ENCODE results near the gene STX8.
"Not testable (repeated sequence)": the region's sequence is repeated elsewhere in the genome, so short reads cannot be mapped to it uniquely, and the experiment has no call there.

STX8 gene

DNA sequence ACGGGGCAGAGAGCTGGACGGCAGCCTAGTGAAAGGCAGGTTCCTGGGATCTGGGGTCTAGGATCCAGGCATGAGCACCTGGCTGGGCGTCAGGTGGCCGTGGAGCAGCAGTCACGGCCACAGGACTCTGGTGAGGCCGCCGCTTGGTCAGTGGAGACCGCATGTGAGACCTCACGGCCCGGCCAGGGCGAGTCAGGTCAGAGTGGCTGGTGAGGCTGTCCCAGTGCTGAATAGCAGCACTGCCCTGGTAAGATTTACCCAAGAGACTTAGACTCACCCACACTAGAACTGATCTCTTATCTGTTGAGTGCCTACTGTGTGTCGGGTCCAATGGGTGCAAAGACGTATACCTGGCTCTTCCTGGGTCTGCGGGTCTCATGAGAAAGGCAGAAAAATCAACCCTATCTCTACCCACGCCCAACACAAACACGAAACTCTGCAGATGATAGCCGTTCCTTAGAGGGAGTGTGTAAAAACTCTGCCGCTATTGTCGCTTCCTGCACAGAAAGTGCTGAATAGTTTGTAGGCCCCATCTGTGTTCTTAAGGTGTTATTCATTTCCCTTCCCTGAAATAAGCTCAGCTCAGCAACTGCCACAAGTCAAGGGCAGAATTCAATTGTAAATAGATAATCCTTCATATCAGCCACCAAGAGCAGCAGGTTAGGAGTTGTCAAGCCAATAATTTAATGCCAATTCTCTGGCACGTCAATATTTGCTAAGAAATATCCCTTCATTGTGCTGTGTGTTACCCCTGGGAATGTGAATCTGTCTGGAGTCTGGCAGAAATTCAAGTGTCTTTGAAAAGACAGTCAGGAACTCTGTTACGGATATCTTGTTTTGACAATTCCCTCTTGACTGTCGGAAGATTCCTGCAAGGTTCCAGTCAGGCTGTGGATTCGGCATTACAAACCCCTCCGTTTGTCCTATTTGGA lies 314.3 kb downstream of the STX8 start:
- DNase-seq (ENCODE audit: low read depth): no peak

- no peak for DNase-seq (ENCODE audit: low read depth)
Observed at GRCh38 chr17:9259419-9259818, 316.2 kb downstream of the STX8 start.

GRCh38 chr17:9258115-9259015 lies 317.3 kb downstream of the STX8 start:
- DNase-seq (ENCODE audit: low read depth): no peak

GRCh38 chr17:9257630-9257965 lies 318.0 kb downstream of the STX8 start:
- DNase-seq (ENCODE audit: low read depth): not testable (repeated sequence)

GRCh38 chr17:9256751-9257629 lies 318.6 kb downstream of the STX8 start:
- no peak for DNase-seq (ENCODE audit: low read depth)

DNA sequence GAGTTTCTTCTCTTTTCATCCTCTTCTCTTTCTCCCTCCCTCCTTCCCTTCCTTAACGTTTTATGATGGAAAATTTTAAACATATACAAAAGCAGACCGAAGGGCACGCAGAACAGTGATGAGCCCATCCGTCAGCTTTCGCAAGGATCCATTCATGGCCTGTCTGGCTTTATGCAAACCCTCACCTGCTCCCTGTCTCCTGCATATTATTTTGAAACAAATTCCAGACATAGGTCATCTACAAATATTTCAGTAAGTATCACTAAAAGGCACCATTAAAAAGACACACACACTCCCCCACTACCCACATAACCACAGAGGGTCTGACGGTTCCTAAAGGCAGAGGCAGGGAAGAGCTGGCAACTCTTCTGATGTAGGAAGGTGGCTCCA lies 319.3 kb downstream of the STX8 start:
- DNase-seq (ENCODE audit: low read depth): no peak

- no peak for DNase-seq (ENCODE audit: low read depth)
Observed at GRCh38 chr17:9255833-9256232, 319.8 kb downstream of the STX8 start.

- DNase-seq (ENCODE audit: low read depth): no peak
Observed at GRCh38 chr17:9254841-9255240, 320.8 kb downstream of the STX8 start.

DNA sequence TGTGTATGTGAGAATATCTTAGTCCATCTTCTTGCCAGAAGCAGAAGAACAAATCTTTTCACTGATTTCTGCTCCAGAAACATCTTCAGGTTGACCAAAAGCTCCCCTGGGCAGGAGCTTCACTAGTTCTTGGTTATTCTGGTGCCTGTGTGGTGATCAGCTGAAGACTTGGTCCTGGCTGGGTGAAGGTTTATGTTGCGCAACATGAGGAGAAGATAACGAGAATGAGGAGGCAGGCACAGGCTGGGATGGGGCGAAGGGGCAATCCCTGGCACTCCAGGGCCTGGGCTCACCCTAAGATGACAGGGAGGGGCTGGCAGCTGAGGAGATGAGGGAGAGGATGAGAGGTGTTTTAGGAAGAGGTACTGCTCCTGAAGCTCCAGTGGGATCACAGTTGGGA lies 322.3 kb downstream of the STX8 start:
- no peak for DNase-seq (ENCODE audit: low read depth)

DNA sequence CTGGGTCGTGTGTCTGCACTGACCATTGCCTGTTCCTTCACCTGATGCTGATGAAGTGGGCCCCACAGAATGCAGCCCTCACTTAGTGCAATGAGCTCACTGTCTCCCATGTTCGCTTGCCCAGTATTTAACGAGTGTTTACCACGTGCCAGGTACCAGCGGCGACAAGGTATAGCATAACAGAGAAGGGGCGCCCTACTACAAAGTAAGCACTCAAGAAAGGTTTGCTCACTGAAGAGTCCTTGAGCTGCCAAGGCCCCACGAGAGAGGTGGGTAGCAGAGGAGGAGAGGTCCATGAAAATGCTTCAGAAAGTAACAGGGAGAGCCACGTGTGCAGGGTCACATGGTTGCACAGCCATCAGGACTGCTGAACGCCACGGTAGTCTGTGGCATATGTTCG lies 324.3 kb downstream of the STX8 start:
- DNase-seq (ENCODE audit: low read depth): no peak

DNA sequence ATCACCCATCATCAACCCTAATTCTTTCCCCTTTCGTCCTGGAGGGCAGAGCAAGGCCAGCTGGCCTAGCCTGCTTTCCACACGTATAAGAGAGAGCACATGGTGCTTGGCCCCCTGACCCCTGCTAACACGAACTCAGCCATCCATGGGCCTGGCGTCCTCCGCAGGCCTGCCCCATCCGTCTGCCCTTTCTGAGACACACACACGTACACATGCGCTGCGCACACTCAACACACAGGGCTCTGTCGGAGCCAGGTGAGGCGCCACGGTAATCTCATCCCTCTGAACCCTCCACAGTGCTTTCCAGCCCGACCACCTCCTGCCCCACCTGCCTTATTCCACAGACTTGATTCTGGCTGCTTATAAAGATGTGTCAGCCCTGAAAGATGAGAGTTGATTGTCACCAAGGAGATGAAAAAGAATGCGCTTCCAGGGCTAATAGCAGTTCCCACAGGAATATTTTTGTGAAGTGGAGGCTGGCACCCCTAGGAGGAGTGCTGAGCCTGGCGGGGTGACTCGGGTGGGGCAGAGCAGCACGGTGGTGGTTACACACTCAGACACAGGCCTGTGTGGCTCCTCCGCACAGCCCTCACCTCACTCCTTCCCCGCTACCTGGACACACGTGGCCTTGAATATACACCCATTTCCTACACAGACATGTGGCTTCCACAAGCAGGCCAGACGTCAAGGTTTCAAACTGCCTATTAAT lies 326.2 kb downstream of the STX8 start:
- no peak for DNase-seq (ENCODE audit: low read depth)

DNA sequence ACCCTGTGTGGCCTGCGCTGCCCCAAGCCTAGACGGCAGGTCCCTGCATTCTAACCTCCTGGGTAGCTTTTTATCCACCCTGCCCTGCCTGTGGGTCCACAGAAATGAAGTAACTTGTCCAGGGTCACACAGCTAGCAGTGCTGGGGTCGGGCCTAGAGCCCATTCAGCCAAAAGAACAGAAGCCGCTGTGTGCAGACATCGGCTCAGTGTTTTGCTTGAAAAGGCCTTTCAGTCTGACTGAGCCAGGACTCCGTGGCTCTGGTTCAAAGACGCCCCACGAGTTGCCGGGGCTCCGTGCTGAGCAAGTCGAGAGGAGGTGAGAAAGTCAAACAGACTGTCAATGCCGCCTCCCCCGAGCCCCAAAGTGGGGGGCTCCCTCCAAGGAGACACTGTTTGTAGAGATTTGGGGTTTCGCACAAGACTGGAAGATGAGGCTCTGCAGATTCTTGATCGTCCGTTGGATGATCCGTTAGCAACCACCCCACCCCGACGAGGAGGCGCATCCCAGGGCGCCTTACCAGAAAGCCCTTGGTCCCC lies 328.1 kb downstream of the STX8 start:
- DNase-seq (ENCODE audit: low read depth): no peak

DNA sequence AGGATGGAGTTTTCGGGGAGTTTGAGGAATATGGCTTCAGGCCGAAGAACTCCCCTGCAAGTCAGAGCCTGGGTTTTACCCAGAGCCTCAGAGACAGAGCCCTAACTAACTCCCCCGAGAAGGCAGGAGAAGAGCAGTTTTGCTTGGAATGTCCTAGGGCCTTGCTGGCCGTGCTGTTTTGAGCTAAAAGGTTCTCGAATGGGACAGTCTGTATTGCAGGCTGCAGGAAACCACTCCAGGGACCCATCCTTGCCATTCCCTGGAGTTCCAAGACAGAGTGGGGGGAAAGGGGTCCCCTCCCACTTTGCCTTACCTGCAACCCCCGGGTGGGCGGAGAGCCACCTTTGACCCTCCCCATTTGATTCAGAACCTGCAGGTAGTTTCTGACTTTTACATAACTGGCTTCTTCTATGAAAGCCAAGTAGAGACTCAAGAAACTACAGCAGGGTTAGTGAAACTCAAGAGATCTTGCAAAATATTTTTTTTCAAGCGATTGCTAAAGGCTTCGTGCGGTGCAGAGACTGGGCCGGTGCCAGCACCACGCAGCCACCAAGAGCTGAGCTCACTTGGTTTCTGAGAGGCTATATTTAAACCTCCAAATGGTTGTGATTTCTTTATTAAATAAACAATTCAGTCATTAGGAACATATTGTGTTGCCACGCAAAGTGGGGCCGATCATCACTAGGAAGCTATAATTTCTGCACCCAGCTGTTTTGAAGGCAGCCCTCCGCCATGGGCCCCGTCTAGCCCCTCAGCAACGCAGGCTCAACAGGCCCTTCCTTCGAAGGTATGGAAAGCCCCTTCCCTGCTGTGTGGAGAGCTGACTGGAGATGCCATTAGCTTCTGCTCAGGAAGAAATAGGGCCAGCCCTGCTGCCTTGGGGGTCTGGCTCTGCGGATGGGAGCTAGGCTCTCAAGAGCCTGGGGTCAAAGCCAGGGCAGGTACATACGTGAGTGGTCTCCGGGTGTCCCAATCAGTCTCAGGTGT lies 331.3 kb downstream of the STX8 start:
- no peak for DNase-seq (ENCODE audit: low read depth)

DNA sequence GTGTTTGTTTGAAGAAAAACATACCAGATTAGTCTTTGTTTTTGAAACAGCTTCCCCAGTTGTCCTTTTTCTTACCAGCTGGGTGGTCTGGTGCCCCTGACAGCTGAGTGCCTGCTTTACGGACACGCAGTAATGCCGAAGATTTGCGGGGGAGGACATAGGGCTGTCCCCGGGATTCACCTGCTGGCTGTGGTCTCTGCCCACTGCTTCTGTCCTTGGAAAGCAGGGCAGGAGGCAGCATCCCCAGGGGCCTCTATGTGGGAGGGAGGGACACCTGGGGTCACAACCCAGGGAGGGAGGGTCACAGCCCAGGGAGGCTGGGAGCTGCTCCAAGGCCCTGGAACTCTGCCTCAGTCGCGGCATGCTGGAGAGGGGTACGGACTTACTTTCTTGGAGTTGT lies 332.6 kb downstream of the STX8 start:
- no peak for DNase-seq (ENCODE audit: low read depth)

GRCh38 chr17:9242497-9242881 lies 333.1 kb downstream of the STX8 start:
- no peak for DNase-seq (ENCODE audit: low read depth)

DNA sequence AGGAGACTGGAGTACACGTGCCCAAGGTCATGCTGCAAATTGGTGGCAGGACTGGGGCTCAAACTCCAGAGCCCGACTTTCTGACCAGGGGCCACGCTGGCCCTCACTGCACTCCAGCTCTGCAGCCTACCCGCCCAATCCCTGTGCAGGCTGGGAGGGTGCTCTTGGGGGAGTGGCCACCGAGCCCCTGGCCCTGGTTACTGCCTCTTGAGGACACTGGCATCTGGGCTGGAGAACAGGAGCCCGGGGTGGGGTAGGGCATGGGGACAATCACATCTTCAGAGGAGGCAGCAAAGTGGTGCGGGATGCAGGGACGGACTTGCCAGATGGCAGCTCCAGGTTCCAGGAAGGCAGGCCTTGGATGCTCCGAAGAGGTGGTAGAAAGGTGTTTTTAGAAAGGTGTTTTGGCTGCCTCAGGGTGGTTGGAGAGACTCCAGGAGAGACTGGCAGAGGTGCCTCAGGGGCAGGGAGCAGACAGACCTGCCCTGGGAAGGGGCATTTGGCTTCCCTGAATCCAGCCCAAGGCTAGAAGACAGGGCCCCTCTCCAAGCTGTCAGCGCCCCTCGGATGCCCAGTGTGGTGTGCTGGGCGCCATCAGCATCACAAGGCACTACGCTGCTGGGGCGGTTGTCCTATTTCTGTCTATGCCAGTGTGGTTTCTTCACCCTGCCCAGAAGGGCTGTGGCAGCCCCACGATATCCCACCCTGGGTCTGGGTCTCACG lies 333.7 kb downstream of the STX8 start:
- no peak for DNase-seq (ENCODE audit: low read depth)

DNA sequence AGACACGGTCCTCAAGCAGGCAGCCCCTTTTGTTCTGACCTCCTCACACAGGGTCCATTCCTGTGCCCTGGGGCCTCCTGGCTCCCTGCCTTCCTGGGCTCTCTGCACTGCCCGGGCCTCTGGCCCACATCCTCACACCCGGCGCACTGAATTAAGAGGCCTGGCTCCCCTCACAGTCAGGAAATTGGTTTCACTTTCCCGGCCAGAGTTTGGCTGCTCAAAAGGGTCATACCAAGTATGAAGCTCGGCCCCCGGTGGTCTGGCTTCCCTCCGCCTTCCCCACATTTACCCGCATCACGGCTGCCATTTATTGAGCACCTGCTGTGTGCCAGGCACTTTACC lies 334.3 kb downstream of the STX8 start:
- DNase-seq (ENCODE audit: low read depth): no peak

GRCh38 chr17:9240659-9241370 lies 334.8 kb downstream of the STX8 start:
- no peak for DNase-seq (ENCODE audit: low read depth)

All from activated T-cell treated with anti-CD3 and anti-CD28 coated beads for 48 hours (primary cell).